GM13977 (cell line): ENCODE measurements around the gene ZNF511.

Experiments
- DNase-seq: peaks from one replicate; pipeline ENCODE4 v3.0.0; 2012; ENCODE audit warnings: low spot score
- CTCF ChIP-seq: IDR thresholded peaks from 2 replicates; pipeline ENCODE4 v1.5.1; 2012; ENCODE audit warnings: mild to moderate bottlenecking, control low read depth; ENCODE audit not compliant: insufficient read depth; ENCODE audit errors: extremely low read depth, missing control alignments
- in situ Hi-C: fragments of 300-500 bp; cut with MboI; formaldehyde crosslinking; loops from one replicate; pipeline ENCODE4 v1.12.0; 2022; ENCODE audit warnings: low sequenced_read_pairs, low pct_unique_long_range_greater_than_20kb, mixed read lengths, inconsistent platforms; ENCODE audit not compliant: unreplicated experiment

ZNF511 gene

DNA sequence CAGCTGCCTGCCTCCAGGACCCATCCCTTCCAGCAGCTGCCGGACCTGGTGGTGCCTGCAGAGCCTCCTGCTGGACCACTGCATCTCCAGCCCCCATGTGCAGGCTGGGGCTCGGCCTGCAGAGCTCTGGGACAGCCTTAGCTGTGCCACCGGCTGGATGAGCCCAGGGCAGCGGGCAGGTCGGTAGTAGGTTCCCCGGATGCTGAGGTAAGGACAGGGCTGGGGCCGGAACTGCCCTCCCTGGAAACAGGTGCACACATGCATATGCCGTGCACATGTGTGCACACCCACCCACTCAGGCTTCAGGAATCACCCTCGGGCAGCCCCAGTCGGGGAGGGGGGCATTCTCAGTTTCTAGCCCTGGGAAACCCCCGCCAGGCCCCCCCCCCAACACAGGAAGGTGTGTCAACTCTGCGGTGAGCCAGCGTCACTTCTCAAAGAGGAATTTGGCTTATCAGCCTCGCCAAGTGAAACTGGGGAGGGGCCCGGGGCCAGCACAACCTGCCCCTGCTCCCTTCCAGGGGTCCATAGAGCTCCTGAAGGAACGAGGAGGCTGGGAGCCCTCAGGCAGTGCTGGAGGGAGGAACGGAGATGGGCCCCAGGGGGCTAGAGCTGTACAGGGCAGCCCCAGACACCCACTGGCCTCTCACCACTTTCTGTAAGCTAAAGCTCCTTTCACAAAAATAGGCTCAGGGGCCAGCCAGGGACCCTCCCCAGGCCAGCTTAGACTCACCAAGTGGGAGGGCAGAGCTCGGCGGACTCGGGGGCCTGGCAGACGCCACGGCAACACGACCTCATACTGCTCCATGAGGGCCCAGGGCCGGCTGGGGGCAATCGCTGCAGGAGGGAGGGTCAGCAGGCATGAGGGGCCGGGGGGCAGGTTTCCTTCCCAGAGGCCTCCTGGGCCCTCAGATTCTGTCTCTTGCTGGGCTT lies 33.7 kb upstream of the ZNF511 start:
- TF ChIP-seq CTCF = no peak
- in situ Hi-C loops = no loop called here
- peak; percentile 93 for DNase-seq

GRCh38 chr10:133275684-133276092 lies 33.0 kb upstream of the ZNF511 start:
- in situ Hi-C loops = no loop called here
- DNase-seq = peak; percentile 81
- peak; percentile 50 for TF ChIP-seq CTCF

- no peak for DNase-seq
- in situ Hi-C loops = no loop called here
- TF ChIP-seq CTCF = no peak
Measured at GRCh38 chr10:133276100-133276434, 32.6 kb upstream of the ZNF511 start.

DNA sequence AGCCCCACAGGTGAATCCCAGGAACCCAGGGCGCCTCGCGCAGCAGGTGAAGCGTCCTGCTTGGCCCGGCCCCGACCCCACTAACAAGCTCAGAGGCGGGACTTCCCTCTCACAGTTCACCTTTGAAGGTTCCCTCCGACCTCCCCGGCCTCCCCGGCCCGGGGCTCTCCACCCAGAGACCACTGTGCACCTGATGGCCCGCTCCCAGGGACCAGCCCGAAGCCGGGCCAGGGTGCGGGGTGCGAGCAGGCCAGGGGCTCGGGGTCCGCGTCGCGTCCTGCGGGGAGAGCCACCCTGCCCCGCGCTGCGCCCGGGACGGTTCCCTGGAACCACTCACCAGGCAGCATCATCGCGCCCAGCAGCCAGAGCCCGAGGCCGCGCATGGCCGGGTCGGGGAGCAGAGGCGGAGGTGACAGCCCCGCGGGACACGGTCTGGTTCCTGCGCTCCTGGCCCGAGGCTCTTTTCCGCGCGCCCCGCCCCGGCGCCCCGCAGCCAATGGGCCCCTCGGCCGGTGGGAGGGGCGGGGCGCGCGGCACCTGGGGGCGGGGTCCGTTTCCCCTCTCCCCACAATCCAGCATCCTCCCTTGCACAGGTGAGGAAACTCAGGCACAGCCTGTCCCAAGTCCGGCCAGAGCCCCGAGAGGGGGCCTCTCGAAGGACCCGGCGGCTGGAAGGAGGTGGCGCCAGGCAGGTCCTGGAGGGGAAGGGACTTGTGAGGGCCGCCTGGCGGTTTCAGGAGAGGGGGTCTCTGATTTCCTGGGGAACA lies 32.1 kb upstream of the ZNF511 start, which contains the start of gene ADAM8:
Gene ADAM8 (minus strand): TSS at position 434 of the 767 bp plus-strand sequence. CDS start 51 bp downstream, at position 383.
- in situ Hi-C loops = no loop called here
- TF ChIP-seq CTCF = no peak
- peak; percentile 96 for DNase-seq

GRCh38 chr10:133277277-133277992 lies 31.3 kb upstream of the ZNF511 start:
- DNase-seq = no peak
- in situ Hi-C loops = no loop called here
- no peak for TF ChIP-seq CTCF

- in situ Hi-C loops = no loop called here
- TF ChIP-seq CTCF = no peak
- DNase-seq = no peak
Measured at GRCh38 chr10:133277993-133278576, 30.6 kb upstream of the ZNF511 start.
